Stomach (tissue), 9 donors: ENCODE measurements around the gene ALG2. TPM values are rescaled to one million over a fixed set of nuclear protein-coding genes. Genes with fewer than 3 reads are reported as not detected.

Source experiments
- DNase-seq, 2 donors: peaks; one replicate each; pipeline versions ENCODE4 v3.0.0 to v3.0.0-alpha.2; 2013 to 2019
- H3K27ac ChIP-seq, 5 donors: fragments of 200-600 bp in 4 of 5; sonication (generic) in 4 of 5; one replicate each; pipeline ENCODE4 v1.5.1; 2013 to 2019; ENCODE audit warnings: mild to moderate bottlenecking in 1 of 5, moderate library complexity in 1 of 5
- H3K27me3 ChIP-seq, 3 donors: fragments of 200-600 bp; sonication (generic); one replicate each; pipeline ENCODE4 v1.5.1; 2017 to 2019; ENCODE audit warnings: mixed run types in 1 of 3
- H3K36me3 ChIP-seq, 4 donors: fragments of 200-600 bp; sonication (generic); 1 replicate in 3 of 4; 2 replicates in 1 of 4; pipeline ENCODE4 v1.5.1; 2016 to 2019
- H3K4me1 ChIP-seq, 4 donors: fragments of 200-600 bp; sonication (generic); one replicate each; pipeline ENCODE4 v1.5.1; 2016 to 2019
- H3K4me3 ChIP-seq, 4 donors: fragments of 200-600 bp; sonication (generic) in 3 of 4; one replicate each; pipeline ENCODE4 v1.5.1; 2016 to 2019; ENCODE audit warnings: mild to moderate bottlenecking in 1 of 4
- H3K9me3 ChIP-seq, 4 donors: fragments of 200-600 bp; sonication (generic); one replicate each; pipeline ENCODE4 v1.5.1; 2016 to 2019
- CTCF ChIP-seq, 7 experiments: fragments of 450-650 bp in 4 of 7; fragments of 200-600 bp in 3 of 7; sonication (generic) in 3 of 7; IDR thresholded peaks; one replicate each; pipeline ENCODE4 v1.5.1; 2016 to 2019; ENCODE audit warnings: antibody characterized with exemption in 7 of 7, control low read depth in 2 of 7, mild to moderate bottlenecking in 1 of 7
- EP300 ChIP-seq: sonication (generic); formaldehyde crosslinking; IDR thresholded peaks from one replicate; pipeline ENCODE4 v1.6.1; 2017; ENCODE audit warnings: antibody characterized with exemption
- POLR2A ChIP-seq, 4 donors: fragments of 450-650 bp; IDR thresholded peaks; one replicate each; pipeline ENCODE4 v1.6.1; 2016; ENCODE audit warnings: antibody characterized with exemption in 4 of 4, control low read depth in 2 of 4, mild to moderate bottlenecking in 1 of 4, moderate library complexity in 1 of 4
- POLR2AphosphoS5 ChIP-seq, 3 donors: sonication (generic); formaldehyde crosslinking; IDR thresholded peaks; one replicate each; pipeline ENCODE4 v1.6.1; 2016; ENCODE audit warnings: antibody characterized with exemption in 3 of 3
- WGBS, 5 donors: extraction: QIAGEN DNeasy Blood & Tissue Kit in 3 of 5; methylation state at CpG; one replicate each; pipeline versions ENCODE4 v1.1.5 to v1.1.7; 2013 to 2018; 5-methylcytosine and 5-hydroxymethylcytosine counted together
- intact Hi-C: fragments of 100-400 bp; cut with DNase I; formaldehyde crosslinking; loops from one replicate; pipeline ENCODE4 v1.15.1; 2023; ENCODE audit warnings: low total_unique reads
- polyA plus RNA-seq, 3 donors: library from polyadenylated mRNA; stranded (reverse); fragments of 200-250 nt; gene quantifications; one replicate each; pipeline ENCODE4 v1.2.3, GENCODE V29; 2013
- total RNA-seq, 5 donors: library from RNA; depleted of rRNA; stranded (reverse); fragments of >200 nt; gene quantifications; one replicate each; pipeline versions ENCODE4 v1.1.0 to v1.2.3, GENCODE V29; 2014 to 2016
- donor health status: healthy with polysubstance abuse.
- donor health status: Bipolar disorder and iron deficiency.
- donor health status: healthy.

Gene ALG2
- total and polyA plus RNA-seq, 8 donors = 1.8 to 33.9 (median 20.8) TPM

- intact Hi-C loops = no loop called here
- no peak overlapping the region for H3K27ac ChIP-seq
- peaks cover 0 to 22% (median 0%) of the 10 kb centered on the region in 4 donors for H3K9me3 ChIP-seq
- no peak for TF ChIP-seq CTCF (IDR thresholded peaks at IDR 0.05)
- no peak for TF ChIP-seq POLR2A (IDR thresholded peaks at IDR 0.05)
- 82 to 97% (median 89%) methylated on average over 1 of the region's 1 CpG for WGBS, 5 donors
- no peak overlapping the region for H3K4me3 ChIP-seq
- no peak for DNase-seq
- H3K27me3 ChIP-seq = no peaks in the 10 kb centered on the region
- H3K4me1 ChIP-seq = peaks cover 0 to 8% (median 0%) of the 10 kb centered on the region in 4 donors
- H3K36me3 ChIP-seq = peaks cover 0 to 37% (median 26%) of the 10 kb centered on the region in 4 donors
Observed at GRCh38 chr9:99213197-99213596, 8.5 kb downstream of the ALG2 start.

GRCh38 chr9:99211746-99212145 lies 10.0 kb downstream of the ALG2 start:
- WGBS, 5 donors = 67 to 100% (median 90%) methylated on average over 1 of the region's 1 CpG
- TF ChIP-seq POLR2A (IDR thresholded peaks at IDR 0.05) = no peak
- TF ChIP-seq CTCF (IDR thresholded peaks at IDR 0.05) = no peak
- TF ChIP-seq POLR2AphosphoS5 (IDR thresholded peaks at IDR 0.05) = no peak
- TF ChIP-seq EP300 = no peak
- H3K9me3 ChIP-seq = peaks cover 0 to 22% (median 0%) of the 10 kb centered on the region in 4 donors
- H3K27me3 ChIP-seq = no peaks in the 10 kb centered on the region
- H3K4me3 ChIP-seq = no peak overlapping the region
- H3K27ac ChIP-seq = no peak overlapping the region
- intact Hi-C loops = no loop called here
- no peak for DNase-seq
- no peaks in the 10 kb centered on the region for H3K4me1 ChIP-seq
- H3K36me3 ChIP-seq = peaks cover 0 to 22% (median 16%) of the 10 kb centered on the region in 4 donors

- Histone ChIP-seq H3K27ac (no peak overlapping the region), H3K9me3 (peaks cover 0 to 22% (median 0%) of the 10 kb centered on the region in 4 donors), H3K4me1 (no peaks in the 10 kb centered on the region), H3K36me3 (peaks cover 0 to 13% (median 11%) of the 10 kb centered on the region in 4 donors), H3K27me3 (no peaks in the 10 kb centered on the region), H3K4me3 (no peak overlapping the region)
- intact Hi-C loops = no loop called here
- TF ChIP-seq EP300 (no peak), POLR2A (IDR thresholded peaks at IDR 0.05) (no peak), CTCF (IDR thresholded peaks at IDR 0.05) (no peak)
- DNase-seq = no peak
Observed at GRCh38 chr9:99210572-99210971, 11.2 kb downstream of the ALG2 start.

- no peak overlapping the region for H3K4me3 ChIP-seq
- H3K9me3 ChIP-seq = no peaks in the 10 kb centered on the region
- no peak for DNase-seq
- no peaks in the 10 kb centered on the region for H3K36me3 ChIP-seq
- TF ChIP-seq EP300 = no peak
- TF ChIP-seq POLR2AphosphoS5 (IDR thresholded peaks at IDR 0.05) = no peak
- no peak for TF ChIP-seq POLR2A (IDR thresholded peaks at IDR 0.05)
- 68 to 79% (median 77%) methylated on average over 5 of the region's 5 CpGs for WGBS, 5 donors
- H3K4me1 ChIP-seq = no peaks in the 10 kb centered on the region
- no peaks in the 10 kb centered on the region for H3K27me3 ChIP-seq
- intact Hi-C loops = no loop called here
- no peak overlapping the region for H3K27ac ChIP-seq
Observed at GRCh38 chr9:99201603-99202002, 20.1 kb downstream of the ALG2 start.

- no peak for DNase-seq
- WGBS, 5 donors = 86 to 90% (median 87%) methylated on average over 8 of the region's 8 CpGs
- intact Hi-C loops = no loop called here
- no peak for TF ChIP-seq POLR2A (IDR thresholded peaks at IDR 0.05)
- no peaks in the 10 kb centered on the region for H3K36me3 ChIP-seq
- no peaks in the 10 kb centered on the region for H3K4me1 ChIP-seq
- no peaks in the 10 kb centered on the region for H3K9me3 ChIP-seq
- no peak overlapping the region for H3K27ac ChIP-seq
- H3K27me3 ChIP-seq = no peaks in the 10 kb centered on the region
- H3K4me3 ChIP-seq = no peak overlapping the region
Observed at GRCh38 chr9:99199938-99200539, 21.7 kb downstream of the ALG2 start.
